GM12891 (cell line): ENCODE measurements around the gene PRX.

Experiments used
- PAX5 ChIP-seq: IDR thresholded peaks from 2 replicates; pipeline ENCODE4 v1.6.1; 2011; ENCODE audit warnings: low read length, moderate library complexity, mild to moderate bottlenecking; ENCODE audit not compliant: insufficient read depth, severe bottlenecking
- POLR2A ChIP-seq: IDR thresholded peaks from 2 replicates; pipeline ENCODE4 v1.6.1; 2011; ENCODE audit warnings: low read depth, low read length, control low read depth
- POLR2AphosphoS5 ChIP-seq: IDR thresholded peaks from 2 replicates; pipeline ENCODE4 v1.6.1; 2011; ENCODE audit warnings: low read depth, low read length, control low read depth
- POU2F2 ChIP-seq: IDR thresholded peaks from 2 replicates; pipeline ENCODE4 v1.6.1; 2011; ENCODE audit warnings: low read depth, mild to moderate bottlenecking, control low read depth, low read length, moderate library complexity
- SPI1 ChIP-seq: IDR thresholded peaks from 2 replicates; pipeline ENCODE4 v1.6.1; 2011; ENCODE audit warnings: low read depth, low read length, control low read depth
- TAF1 ChIP-seq: IDR thresholded peaks from 2 replicates; pipeline ENCODE4 v1.6.1; 2011; ENCODE audit warnings: low read depth, low read length, control low read depth

DNA sequence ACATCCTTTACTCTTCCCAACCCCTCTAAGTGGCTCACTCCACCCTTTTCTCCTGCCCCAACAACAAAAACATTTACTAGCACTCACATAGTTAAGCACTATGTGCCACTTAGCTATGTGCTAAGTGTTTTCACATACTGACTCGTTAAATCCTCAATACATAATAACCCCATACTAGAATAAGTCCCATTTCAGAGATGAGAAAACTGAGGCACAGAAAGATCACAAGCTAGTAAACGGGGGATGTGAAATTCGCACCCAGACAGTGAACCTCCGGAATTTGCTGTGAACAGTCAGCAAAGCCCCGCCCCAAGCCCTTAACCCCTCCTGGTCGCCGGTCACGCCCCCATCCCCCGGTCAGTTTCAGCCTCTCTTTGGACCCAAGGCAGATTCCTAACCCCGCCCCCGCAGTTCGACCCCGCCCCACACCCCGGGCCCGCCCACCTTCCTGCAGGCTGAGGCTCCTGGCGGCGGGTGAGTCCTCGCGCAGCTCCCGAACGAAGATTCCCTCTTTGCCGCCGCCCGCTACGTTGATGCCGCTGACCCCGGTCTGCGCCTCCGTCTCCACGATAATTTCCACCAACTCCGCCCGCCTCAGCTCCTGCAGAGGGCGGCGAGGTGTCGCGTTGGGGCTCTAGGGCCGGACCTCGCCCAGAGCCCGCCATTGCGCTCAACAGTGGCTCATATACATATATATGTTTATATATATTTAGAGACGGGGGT, 9.8 kb downstream of the PRX start:
- no peak for TF ChIP-seq POLR2A
- no peak for TF ChIP-seq POLR2AphosphoS5
- no peak for TF ChIP-seq TAF1
- no peak for TF ChIP-seq POU2F2
- no peak for TF ChIP-seq PAX5
- TF ChIP-seq SPI1: no peak
